A204.1 (cell line): ENCODE results near the gene ACVR1.

Experiments
- FAIRE-seq: peaks from 2 replicates; lab custom pipeline; 2012; peaks lifted over from hg19 to GRCh38; lab: Jason Lieb, UNC

ACVR1 gene

DNA sequence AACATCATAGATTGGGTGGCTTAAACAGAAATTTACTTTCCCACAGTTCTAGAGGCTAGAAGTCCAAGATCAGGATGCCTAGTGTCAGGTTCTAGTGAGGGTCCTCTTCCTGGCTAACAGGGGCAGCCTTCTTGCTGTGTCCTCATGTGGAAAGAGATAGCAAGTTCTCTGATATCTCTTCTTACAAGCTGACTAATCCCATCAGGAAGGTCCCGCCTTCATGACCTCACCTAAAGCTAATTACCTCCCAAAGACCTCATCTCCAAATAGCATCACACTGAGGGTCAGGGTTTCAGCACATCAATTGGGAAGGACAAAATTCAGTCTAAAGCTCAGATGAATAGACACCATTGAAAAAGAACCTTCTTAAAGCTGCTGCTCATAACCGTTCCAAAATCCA lies 22.9 kb downstream of the ACVR1 start:
- FAIRE-seq = no peak

DNA sequence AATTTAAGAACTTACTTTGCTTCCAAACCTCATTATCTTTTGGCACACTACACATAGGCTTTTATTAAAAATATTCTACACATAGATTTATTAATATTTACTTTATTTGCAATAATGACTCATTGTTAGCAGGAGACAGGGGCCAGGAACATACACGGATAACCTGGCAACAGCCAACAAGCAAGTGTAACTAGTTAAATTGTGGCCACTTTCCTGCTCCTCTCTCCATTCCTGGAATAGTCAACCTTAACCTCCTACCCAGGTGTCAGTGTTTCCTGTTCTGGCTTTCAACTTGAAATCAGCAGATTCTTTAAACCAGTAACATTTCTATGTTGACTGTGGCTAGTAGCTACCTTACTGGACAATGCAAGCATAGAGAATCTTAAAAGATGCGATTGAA lies 26.5 kb downstream of the ACVR1 start:
- FAIRE-seq = no peak

DNA sequence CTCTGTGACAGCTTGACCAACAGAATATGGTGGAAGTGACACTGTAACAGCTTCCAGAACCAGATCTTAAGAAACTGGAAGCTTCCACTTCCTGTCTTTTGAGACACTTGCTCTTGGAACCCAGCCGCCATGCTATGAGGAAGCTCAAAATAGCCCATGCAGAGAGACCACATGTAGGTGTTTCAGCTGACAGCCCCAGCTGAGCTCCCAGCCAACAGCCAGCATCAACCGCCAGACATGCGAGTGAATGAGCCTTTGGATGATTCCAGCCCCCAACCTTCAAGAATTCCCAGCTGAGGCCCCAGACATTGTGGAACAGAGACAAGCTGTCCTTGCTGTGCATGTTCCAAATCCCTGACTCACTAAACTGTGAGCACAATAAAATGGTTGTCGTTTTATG lies 27.9 kb downstream of the ACVR1 start:
- FAIRE-seq = no peak

- FAIRE-seq = no peak
Measured at GRCh38 chr2:157845081-157845480, 31.0 kb downstream of the ACVR1 start.

DNA sequence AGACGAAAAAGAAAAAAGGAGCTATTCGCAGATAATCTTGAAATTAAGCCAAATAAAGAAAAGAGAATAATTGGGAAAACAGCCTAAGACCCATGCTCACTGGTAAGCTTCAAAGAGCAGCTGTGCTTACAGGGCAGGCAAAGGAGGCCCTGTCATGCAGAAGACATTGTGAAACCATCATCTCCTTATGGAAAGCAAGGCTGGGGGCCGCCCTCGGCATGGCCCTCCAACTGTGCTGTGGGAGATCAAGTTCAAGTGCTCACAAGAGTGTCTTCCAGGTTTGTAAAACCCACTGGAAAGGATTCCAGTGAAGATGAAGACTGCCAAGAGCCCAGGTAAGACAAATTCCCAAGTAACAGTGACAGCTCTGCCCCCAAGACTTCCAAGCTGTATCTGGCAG lies 32.2 kb downstream of the ACVR1 start:
- no peak for FAIRE-seq

DNA sequence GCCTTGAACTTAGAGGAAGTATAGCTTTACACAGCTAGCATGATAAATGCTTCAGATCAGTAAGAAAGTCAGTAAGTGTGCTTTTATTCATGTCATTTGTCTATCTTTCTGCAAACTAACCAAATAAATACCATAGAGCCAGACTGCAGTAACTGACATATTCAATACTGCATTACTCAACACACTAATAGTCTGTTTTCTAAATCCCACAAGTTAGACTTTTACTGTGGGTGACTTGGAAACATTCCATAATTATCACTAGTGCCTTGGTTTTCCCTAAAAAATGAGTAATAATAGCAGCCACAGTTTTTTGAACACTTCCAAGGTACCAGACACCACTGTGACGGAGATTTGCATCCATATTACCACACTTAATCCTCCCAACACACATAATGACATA lies 33.0 kb downstream of the ACVR1 start:
- FAIRE-seq = no peak

- no peak for FAIRE-seq
Measured at GRCh38 chr2:157842106-157842879, 33.8 kb downstream of the ACVR1 start.

DNA sequence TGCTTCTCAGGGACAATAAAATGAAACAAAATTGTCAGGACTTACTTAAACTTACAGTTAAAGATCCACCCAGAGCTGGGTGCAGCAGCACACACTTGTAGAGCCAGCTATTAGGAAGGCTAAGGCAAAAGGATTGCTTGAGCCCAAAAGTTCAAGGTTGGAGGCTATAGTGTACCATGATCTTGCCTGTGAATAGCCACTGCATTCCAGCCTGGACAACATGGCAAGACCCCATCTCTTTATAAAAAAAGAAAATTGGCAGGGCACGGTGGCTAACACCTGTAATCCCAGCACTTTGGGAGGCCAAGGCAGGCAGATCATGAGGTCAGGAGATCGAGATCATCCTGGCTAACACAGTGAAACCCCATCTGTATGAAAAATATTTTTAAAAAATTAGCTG lies 34.6 kb downstream of the ACVR1 start:
- no peak for FAIRE-seq

GRCh38 chr2:157840568-157841156 lies 35.5 kb downstream of the ACVR1 start:
- no peak for FAIRE-seq

- FAIRE-seq = no peak
Measured at GRCh38 chr2:157839822-157840221, 36.3 kb downstream of the ACVR1 start.

- FAIRE-seq = no peak
Measured at GRCh38 chr2:157839162-157839801, 36.8 kb downstream of the ACVR1 start.

DNA sequence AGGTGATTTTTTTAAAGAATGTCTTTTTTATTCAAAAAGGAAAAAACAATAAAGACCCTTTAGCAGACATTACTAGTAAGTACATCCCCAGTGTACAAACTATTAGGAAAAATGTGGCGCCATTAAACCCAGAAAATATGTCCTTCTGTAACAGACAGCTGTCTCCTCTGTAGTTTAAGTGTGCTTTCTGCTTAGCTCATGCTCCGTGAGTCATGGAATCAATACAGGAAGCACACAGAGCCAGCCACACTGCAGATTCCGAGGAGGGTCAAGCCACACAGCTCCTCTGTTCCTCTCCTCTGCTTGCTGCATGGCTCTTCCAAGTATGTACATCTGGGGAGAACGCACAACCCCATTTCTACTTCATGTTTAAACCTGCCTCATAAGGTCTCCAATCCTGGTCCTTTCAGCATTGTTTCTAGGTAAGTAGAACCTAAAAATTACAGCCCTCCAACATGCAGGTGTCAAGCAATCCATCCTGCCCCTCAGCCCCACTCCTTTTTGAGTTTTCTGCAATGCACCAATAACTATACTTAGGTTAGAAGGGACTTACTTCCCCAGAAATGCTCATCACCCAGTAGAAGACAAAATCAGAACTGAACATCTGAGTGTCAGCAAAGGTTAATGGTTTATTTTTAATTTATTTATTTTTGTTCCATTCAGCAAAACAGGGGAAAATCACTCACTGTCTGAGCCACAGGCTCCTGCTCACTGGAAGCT lies 37.5 kb downstream of the ACVR1 start:
- FAIRE-seq = no peak

GRCh38 chr2:157837851-157838441 lies 38.2 kb downstream of the ACVR1 start:
- no peak for FAIRE-seq

GRCh38 chr2:157836531-157836930 lies 39.6 kb downstream of the ACVR1 start:
- no peak for FAIRE-seq

- FAIRE-seq = no peak
Measured at GRCh38 chr2:157835425-157835824, 40.7 kb downstream of the ACVR1 start.

DNA sequence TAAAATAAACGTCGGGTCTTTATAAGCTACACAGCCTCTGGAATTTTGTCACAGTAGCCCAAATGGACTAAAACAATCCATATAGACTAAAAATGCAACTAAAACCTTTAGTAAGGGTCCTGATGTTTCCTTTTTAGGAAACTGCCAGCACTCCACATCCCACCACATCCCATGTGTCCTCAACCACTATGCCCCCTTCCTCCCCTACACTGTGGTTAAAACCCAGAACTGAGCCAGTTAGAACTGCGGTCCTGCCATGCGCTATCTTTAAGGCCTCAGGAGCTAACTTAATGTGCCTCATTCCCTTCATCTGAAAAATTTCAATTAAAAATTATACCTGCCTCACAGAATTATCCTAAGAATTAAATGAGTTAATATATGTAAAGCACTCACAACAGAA lies 41.1 kb downstream of the ACVR1 start:
- no peak for FAIRE-seq

- no peak for FAIRE-seq
Measured at GRCh38 chr2:157833721-157834120, 42.4 kb downstream of the ACVR1 start.

GRCh38 chr2:157831573-157832315 lies 44.4 kb downstream of the ACVR1 start:
- no peak for FAIRE-seq

DNA sequence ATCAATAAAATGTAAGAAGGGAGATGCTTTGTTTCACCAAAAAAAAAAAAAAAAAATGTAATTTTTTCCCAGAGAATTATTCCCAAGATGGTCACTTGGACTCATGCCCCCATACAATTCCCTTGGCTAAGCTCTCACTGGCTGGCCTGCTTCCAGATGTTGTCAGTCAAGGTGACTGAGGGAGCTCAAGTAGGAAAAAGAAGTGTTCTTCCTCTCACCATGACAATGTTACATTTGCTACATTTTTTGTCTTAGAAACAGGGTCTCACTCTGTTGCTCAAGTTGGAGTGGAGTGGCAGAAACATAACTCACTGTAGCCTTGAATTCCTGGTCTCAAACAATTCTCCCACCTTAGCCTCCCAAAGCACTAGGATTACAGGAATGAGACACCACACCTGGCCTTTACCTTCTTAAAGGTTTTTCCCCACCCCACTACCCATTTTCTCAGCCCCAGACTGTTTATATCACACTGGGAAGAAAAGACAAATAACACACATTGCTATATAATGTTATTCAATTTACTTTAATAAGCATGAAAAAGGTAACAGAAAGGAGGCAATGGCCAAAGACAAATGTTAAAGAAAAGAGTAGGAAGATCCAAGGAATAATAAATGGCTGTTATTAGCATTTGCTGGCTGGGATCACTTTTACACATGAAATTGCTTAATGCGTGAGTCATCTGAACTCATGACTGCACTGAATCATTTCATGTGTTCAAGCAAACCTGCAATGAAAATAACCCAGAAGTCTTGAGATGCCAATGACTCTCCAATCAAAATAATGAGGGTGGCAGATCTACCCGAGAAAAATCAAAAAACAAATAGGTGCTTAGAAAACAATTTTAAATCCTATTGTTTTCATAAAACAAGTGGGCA lies 45.2 kb downstream of the ACVR1 start:
- no peak for FAIRE-seq

DNA sequence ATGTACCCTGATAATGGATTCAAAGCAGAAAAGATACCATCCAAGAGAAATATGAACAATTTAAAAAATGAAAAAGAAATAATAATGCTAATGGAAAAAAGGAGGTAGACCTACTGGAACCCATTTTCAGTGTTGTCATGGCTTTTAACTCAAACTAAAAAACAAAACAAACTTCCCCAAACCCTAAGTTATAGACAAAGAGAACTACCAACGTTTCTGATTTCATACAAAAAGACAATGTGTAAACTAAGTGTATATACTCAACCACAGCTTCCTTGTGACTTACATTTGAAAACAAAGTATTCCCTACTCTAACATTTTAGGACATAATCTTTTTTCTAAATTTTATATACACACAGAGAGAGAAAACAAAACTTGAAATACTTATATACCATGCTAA lies 45.9 kb downstream of the ACVR1 start:
- FAIRE-seq = no peak

DNA sequence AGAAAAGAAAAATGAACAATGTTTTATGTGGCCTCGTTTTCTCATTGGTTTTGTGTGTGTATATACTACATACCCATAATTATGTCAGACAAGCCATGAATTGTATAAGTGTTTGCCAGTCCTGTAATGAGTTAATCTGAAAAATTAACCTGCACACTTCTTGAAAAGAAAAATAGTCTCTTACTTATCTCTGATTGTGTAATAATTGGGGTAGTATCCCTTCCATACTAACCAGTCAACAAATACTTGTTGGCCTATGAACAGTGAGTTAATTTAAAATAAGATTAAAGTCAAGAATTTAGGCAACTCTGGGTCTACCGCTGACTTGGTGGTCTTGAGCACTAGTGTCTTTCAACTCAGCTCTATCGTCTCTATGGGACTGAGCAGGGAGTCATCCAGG lies 48.8 kb downstream of the ACVR1 start:
- FAIRE-seq = no peak
